ENCODE data around the gene ZNF593. TPM values are rescaled to one million over a fixed set of nuclear protein-coding genes. Genes with fewer than 3 reads are reported as not detected.

The ZNF593 gene
- total RNA-seq = 80.4 and 89.3 TPM in 2 replicates

GRCh38 chr1:26169669-26170471 lies at the start of gene ZNF593:
Gene ZNF593 (plus strand): TSS chr1:26169908. CDS start chr1:26169984, 76 bp downstream.
- TF ChIP-seq, protein P1, sequence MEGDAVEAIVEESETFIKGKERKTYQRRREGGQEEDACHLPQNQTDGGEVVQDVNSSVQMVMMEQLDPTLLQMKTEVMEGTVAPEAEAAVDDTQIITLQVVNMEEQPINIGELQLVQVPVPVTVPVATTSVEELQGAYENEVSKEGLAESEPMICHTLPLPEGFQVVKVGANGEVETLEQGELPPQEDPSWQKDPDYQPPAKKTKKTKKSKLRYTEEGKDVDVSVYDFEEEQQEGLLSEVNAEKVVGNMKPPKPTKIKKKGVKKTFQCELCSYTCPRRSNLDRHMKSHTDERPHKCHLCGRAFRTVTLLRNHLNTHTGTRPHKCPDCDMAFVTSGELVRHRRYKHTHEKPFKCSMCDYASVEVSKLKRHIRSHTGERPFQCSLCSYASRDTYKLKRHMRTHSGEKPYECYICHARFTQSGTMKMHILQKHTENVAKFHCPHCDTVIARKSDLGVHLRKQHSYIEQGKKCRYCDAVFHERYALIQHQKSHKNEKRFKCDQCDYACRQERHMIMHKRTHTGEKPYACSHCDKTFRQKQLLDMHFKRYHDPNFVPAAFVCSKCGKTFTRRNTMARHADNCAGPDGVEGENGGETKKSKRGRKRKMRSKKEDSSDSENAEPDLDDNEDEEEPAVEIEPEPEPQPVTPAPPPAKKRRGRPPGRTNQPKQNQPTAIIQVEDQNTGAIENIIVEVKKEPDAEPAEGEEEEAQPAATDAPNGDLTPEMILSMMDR (conservative IDR thresholded peaks at IDR 0.05; ENCODE audit: low read depth, low read length) = peak; percentile 71
- no peak for DNase-seq (ENCODE audit: low read depth)
- peak within 1 kb of the TSS; percentile 97 for H3K4me3 ChIP-seq (ENCODE audit: low read depth, low read length)

GRCh38 chr1:26121854-26122773 lies 47.6 kb upstream of the ZNF593 start:
- no peak for DNase-seq (ENCODE audit: low read depth)
- H3K4me3 ChIP-seq (ENCODE audit: low read depth, low read length) = no peak overlapping the region
- TF ChIP-seq, protein P1 (conservative IDR thresholded peaks at IDR 0.05; ENCODE audit: low read depth, low read length) = no peak

DNA sequence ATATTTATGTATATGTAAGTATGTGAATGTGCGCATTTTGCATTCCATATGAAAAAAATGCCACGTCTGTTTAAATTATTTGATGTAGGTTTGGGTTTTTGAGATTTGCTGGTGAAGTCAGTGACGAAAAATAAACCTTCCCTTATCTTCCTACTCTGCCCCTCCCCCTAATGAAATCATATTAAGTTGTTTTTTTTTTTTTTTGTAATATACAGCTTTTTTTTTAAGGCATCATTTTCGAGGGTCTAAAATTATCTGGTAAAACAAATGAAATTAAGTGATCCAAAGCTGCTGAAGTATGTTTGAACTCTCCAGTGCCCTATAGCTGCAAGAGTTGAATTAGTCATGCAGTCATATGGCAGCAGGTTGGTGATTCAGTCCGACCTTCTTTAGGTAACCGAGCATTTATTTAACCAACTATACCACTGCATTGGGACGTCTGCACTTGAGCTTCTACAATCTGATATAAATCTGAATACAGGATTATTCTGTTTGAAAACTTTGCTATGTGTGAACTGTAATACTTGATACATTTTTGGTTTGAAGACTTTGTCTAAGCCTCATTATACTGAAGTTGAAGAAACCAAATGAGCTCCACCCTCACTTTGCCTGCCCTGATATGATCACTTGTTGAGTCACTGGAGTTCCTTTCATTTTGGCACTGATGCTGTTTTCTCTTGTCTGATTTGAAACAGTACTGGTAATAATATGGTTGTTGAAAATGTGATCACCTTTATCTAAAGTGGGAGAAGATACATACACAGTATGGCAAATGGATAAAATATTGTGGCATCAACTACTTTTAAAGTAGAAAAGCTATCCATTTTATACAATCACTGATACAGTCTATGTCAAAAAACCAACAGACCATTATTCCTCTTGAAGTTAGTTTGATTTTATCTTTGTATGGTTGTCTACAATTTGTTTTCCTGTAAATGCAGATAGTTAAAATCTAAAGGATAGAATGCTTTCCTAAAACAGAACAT lies 46.4 kb upstream of the ZNF593 start:
- TF ChIP-seq, protein P1 (conservative IDR thresholded peaks at IDR 0.05; ENCODE audit: low read depth, low read length) = no peak
- H3K4me3 ChIP-seq (ENCODE audit: low read depth, low read length) = no peak overlapping the region
- no peak for DNase-seq (ENCODE audit: low read depth)

- no peak overlapping the region for H3K4me3 ChIP-seq (ENCODE audit: low read depth, low read length)
- no peak for DNase-seq (ENCODE audit: low read depth)
- TF ChIP-seq, protein P1 (conservative IDR thresholded peaks at IDR 0.05; ENCODE audit: low read depth, low read length) = no peak
Measured at GRCh38 chr1:26124418-26125331, 45.0 kb upstream of the ZNF593 start.

DNA sequence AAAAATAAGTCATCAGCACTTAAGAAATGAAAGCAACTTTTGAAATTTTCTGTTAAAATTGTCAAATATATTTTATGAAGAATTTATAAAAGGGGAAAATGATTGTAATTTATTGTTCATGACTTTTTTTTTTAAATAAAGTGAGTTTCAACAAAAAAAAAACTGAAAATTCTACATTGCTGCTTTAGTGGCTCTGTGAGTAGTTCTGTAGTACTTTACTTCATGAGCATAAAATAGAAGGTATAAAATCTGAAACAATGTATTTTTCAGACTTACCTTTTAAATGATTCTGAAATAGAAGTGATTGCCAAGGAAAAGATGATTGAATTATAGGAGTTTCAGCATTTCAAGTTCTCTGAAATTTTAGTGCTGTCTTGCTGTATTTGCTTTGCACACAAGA lies 44.3 kb upstream of the ZNF593 start:
- TF ChIP-seq, protein P1 (conservative IDR thresholded peaks at IDR 0.05; ENCODE audit: low read depth, low read length) = no peak
- DNase-seq (ENCODE audit: low read depth) = no peak
- H3K4me3 ChIP-seq (ENCODE audit: low read depth, low read length) = no peak overlapping the region
